K562 (cell line): Measurements from ENCODE around the gene SDC3. TPM values are rescaled to one million over a fixed set of nuclear protein-coding genes. Genes with fewer than 3 reads are reported as not detected.

Experiments used
- ATAC-seq: fragments of 200-7000 bp; cut with Tn5 transposase; 3 replicates; pipeline ENCODE4 v1.9.1; 2020; ENCODE audit warnings: moderate library complexity
- BruUV-seq: library from RNA; stranded (reverse); fragments of 400-500 nt; replicated peaks from 2 replicates; lab custom pipeline; 2021; lab: Mats Ljungman, UMichigan
- CTCF ChIA-PET: fragments of 300-600 bp; formaldehyde crosslinking; extraction: SDS; loops from one replicate; lab custom pipeline; 2021; ENCODE audit warnings: low intra/inter-chr PET ratio; lab: Yijun Ruan, JAX
- POLR2A ChIA-PET: fragments of 300-600, 350-650 bp; sonication (Branson Sonifier 250); formaldehyde crosslinking; extraction: SDS; loops from one replicate; lab custom pipeline; 2021; ENCODE audit warnings: antibody characterized with exemption, inconsistent platforms; lab: Yijun Ruan, JAX
- DNase-seq, 4 experiments: peaks; one replicate each; pipeline versions ENCODE4 v3.0.0 to v3.0.0-alpha.2; 2011 to 2018; ENCODE audit warnings: low spot score in 3 of 4, mixed read lengths in 3 of 4; ENCODE audit errors: extremely low read depth in 1 of 4
- FAIRE-seq: peaks from 2 replicates; lab custom pipeline; 2011; peaks lifted over from hg19 to GRCh38; lab: Jason Lieb, UNC
- H2AFZ ChIP-seq: 2 replicates; pipeline ENCODE4 v1.6.0; 2011; ENCODE audit warnings: low read depth, low read length, control low read depth, inconsistent platforms
- H3K27ac ChIP-seq: fragments of 200-600 bp; 3 replicates; pipeline ENCODE4 v1.8.0; 2011; ENCODE audit warnings: low read depth, mild to moderate bottlenecking, control low read depth, inconsistent platforms, low read length, moderate library complexity, mixed read lengths; ENCODE audit errors: extremely low read depth
- H3K27me3 ChIP-seq, 2 experiments: fragments of 300-600 bp in 1 of 2; 2 replicates in 1 of 2; 3 replicates in 1 of 2; pipeline versions ENCODE4 v1.6.0 to v1.8.0; 2011; ENCODE audit warnings: inconsistent platforms in 2 of 2, low read length in 2 of 2, mild to moderate bottlenecking in 1 of 2, mixed read lengths in 1 of 2, moderate library complexity in 1 of 2; ENCODE audit not compliant: control insufficient read depth in 2 of 2, insufficient read depth in 2 of 2
- H3K36me3 ChIP-seq: fragments of 300-600 bp; 3 replicates; pipeline ENCODE4 v1.8.0; 2011; ENCODE audit warnings: mild to moderate bottlenecking, low read length, inconsistent platforms; ENCODE audit not compliant: control insufficient read depth, insufficient read depth
- H3K4me1 ChIP-seq, 2 experiments: fragments of 200-600 bp in 1 of 2; replicated peaks in 1 of 2; 2 replicates in 1 of 2; 3 replicates in 1 of 2; pipeline versions ENCODE4 v1.5.1 to v1.8.0; 2011; ENCODE audit warnings: inconsistent platforms in 2 of 2, low read length in 2 of 2, mild to moderate bottlenecking in 1 of 2, mixed read lengths in 1 of 2, moderate library complexity in 1 of 2; ENCODE audit not compliant: control insufficient read depth in 2 of 2, insufficient read depth in 2 of 2
- H3K4me2 ChIP-seq: 2 replicates; pipeline ENCODE4 v1.6.1; 2011; ENCODE audit warnings: low read length, control low read depth, inconsistent platforms, mixed read lengths; ENCODE audit not compliant: insufficient read depth
- H3K4me3 ChIP-seq: fragments of 200-600 bp; sonication (generic), shearing (Covaris generic); 2 replicates; pipeline ENCODE4 v1.5.1; 2016; ENCODE audit warnings: control low read depth, inconsistent platforms
- H3K79me2 ChIP-seq: fragments of 200-600 bp; 3 replicates; pipeline ENCODE4 v1.8.0; 2011; ENCODE audit warnings: low read length, inconsistent platforms; ENCODE audit not compliant: control insufficient read depth, insufficient read depth
- H3K9ac ChIP-seq, 2 experiments: 2 replicates each; pipeline versions ENCODE4 v1.6.0 to v1.6.1; 2011; ENCODE audit warnings: low read depth in 2 of 2, low read length in 2 of 2, control low read depth in 1 of 2, inconsistent platforms in 1 of 2, mild to moderate bottlenecking in 1 of 2, mixed read lengths in 1 of 2; ENCODE audit not compliant: insufficient read depth in 1 of 2
- H3K9me1 ChIP-seq: one replicate; pipeline ENCODE4 v1.6.0; 2011; ENCODE audit warnings: inconsistent platforms, mild to moderate bottlenecking, low read length, moderate library complexity; ENCODE audit not compliant: control insufficient read depth, insufficient read depth
- H3K9me3 ChIP-seq: replicated peaks from 2 replicates; pipeline ENCODE4 v1.5.1; 2011; ENCODE audit warnings: low read depth, low read length, inconsistent platforms; ENCODE audit not compliant: control insufficient read depth, insufficient read depth
- H4K20me1 ChIP-seq: replicated peaks from 2 replicates; pipeline ENCODE4 v1.6.1; 2011; ENCODE audit warnings: low read length, inconsistent platforms, mixed read lengths; ENCODE audit not compliant: control insufficient read depth, insufficient read depth
- CREM ChIP-seq: IDR thresholded peaks from 2 replicates; pipeline ENCODE4 v1.6.1; 2014; ENCODE audit warnings: antibody characterized with exemption, low read depth
- DACH1 ChIP-seq: fragments of 450-650 bp; IDR thresholded peaks from 2 replicates; pipeline ENCODE4 v1.6.1; 2018; ENCODE audit not compliant: partially characterized antibody
- FOXJ3 ChIP-seq: sonication (generic); formaldehyde crosslinking; IDR thresholded peaks from 2 replicates; pipeline ENCODE4 v1.4.0; 2020; ENCODE audit warnings: mild to moderate bottlenecking, missing genetic modification reagents
- GATAD2A ChIP-seq: fragments of 450-650 bp; IDR thresholded peaks from 2 replicates; pipeline ENCODE4 v1.6.1; 2017
- KLF13 ChIP-seq: fragments of 450-650 bp; IDR thresholded peaks from 2 replicates; pipeline ENCODE4 v1.6.1; 2016; ENCODE audit warnings: missing genetic modification characterization, low read depth, mild to moderate bottlenecking, missing compliant biosample characterization, moderate library complexity, borderline replicate concordance
- LARP7 ChIP-seq: fragments of 450-650 bp; IDR thresholded peaks from 2 replicates; pipeline ENCODE4 v1.6.1; 2016
- NR2C1 ChIP-seq, 2 experiments: fragments of 450-650 bp; IDR thresholded peaks; 2 replicates each; pipeline ENCODE4 v1.6.1; 2017; ENCODE audit warnings: mild to moderate bottlenecking in 2 of 2, antibody characterized with exemption in 1 of 2, inconsistent platforms in 1 of 2, missing compliant biosample characterization in 1 of 2, missing genetic modification characterization in 1 of 2
- OTX1 ChIP-seq: fragments of 450-650 bp; formaldehyde crosslinking; IDR thresholded peaks from 2 replicates; pipeline ENCODE4 v1.4.0; 2022; ENCODE audit warnings: mild to moderate bottlenecking
- RUNX1 ChIP-seq: sonication (generic); IDR thresholded peaks from 2 replicates; pipeline ENCODE4 v1.6.1; 2016; ENCODE audit warnings: antibody characterized with exemption, low read depth
- SAFB2 ChIP-seq: fragments of 200-400 bp; formaldehyde crosslinking; IDR thresholded peaks from 2 replicates; pipeline ENCODE4 v1.6.1; 2018; ENCODE audit warnings: borderline replicate concordance, low read length, low read depth, moderate library complexity; ENCODE audit not compliant: severe bottlenecking
- SUPT5H ChIP-seq: fragments of 450-650 bp; IDR thresholded peaks from 2 replicates; pipeline ENCODE4 v1.6.1; 2016
- ZC3H4 ChIP-seq: sonication (generic); formaldehyde crosslinking; IDR thresholded peaks from 2 replicates; pipeline ENCODE4 v1.9.0; 2021; ENCODE audit warnings: missing genetic modification reagents, borderline replicate concordance
- ZNF140 ChIP-seq: fragments of 250-450 bp; sonication (Bioruptor Pico); IDR thresholded peaks from 2 replicates; pipeline ENCODE4 v1.8.0; 2021; ENCODE audit warnings: moderate library complexity, mild to moderate bottlenecking, inconsistent platforms
- ZNF174 ChIP-seq: fragments of 250-450 bp; sonication (Bioruptor Pico); IDR thresholded peaks from 2 replicates; pipeline ENCODE4 v1.4.0; 2020; ENCODE audit warnings: mild to moderate bottlenecking
- ZNF347 ChIP-seq: fragments of 450-650 bp; formaldehyde crosslinking; IDR thresholded peaks from 2 replicates; pipeline ENCODE4 v1.4.0; 2020; ENCODE audit warnings: low read depth, mild to moderate bottlenecking, moderate library complexity
- WGBS: fragments of 100-300 bp; shearing (Covaris generic); methylation state at CpG from one replicate; pipeline ENCODE4 v1.1.6; 2016; ENCODE audit warnings: low coverage, mixed read lengths; ENCODE audit not compliant: insufficient coverage; ENCODE audit errors: missing lambda C conversion rate; 5-methylcytosine and 5-hydroxymethylcytosine counted together
- in situ Hi-C: fragments of 300-500 bp; cut with MboI; formaldehyde crosslinking; loops from 4 replicates; pipeline ENCODE4 v1.15.0; 2018; ENCODE audit warnings: inconsistent platforms, mixed read lengths
- intact Hi-C: fragments of 100-400 bp; cut with micrococcal nuclease; formaldehyde crosslinking; loops from 2 replicates; pipeline ENCODE4 v1.14.2; 2022
- polyA plus RNA-seq, 8 experiments: library from polyadenylated mRNA; depleted of rRNA in 4 of 8; stranded (reverse) in 5 of 8; unstranded in 3 of 8; fragments of >200 nt; fragmentation: Nextera tagmentation in 2 of 8; fragmentation: Illumina TruSeq in 1 of 8; extraction: Ambion mirVana in 2 of 8; extraction: Trizol in 1 of 8; gene quantifications; 2 replicates each; pipeline versions ENCODE4 v1.2.1 to v1.2.3, GENCODE V29; 2011 to 2014; ENCODE audit warnings: inconsistent platforms in 1 of 8, missing spikeins in 1 of 8
- total RNA-seq, 7 experiments: library from RNA; depleted of rRNA in 6 of 7; stranded (reverse); fragments of >200 nt in 6 of 7; fragmentation: Illumina TruSeq in 2 of 7; extraction: Trizol in 2 of 7; gene quantifications; 2 replicates each; pipeline versions ENCODE4 v1.2.1 to v1.2.3, GENCODE V29; 2011 to 2021; ENCODE audit warnings: low replicate concordance in 1 of 7
- TF ChIP-seq, protein P1 (sequence below): fragments of 250-450 bp; sonication (Bioruptor Pico); IDR thresholded peaks from 2 replicates; pipeline ENCODE4 v1.5.1; 2021; ENCODE audit warnings: mild to moderate bottlenecking
- TF ChIP-seq, protein P2 (sequence below): fragments of 250-450 bp; sonication (Bioruptor Pico); IDR thresholded peaks from 2 replicates; pipeline ENCODE4 v1.5.0; 2020; ENCODE audit warnings: mild to moderate bottlenecking, borderline replicate concordance
- TF ChIP-seq, protein P3 (sequence below): IDR thresholded peaks from 2 replicates; pipeline ENCODE4 v1.6.1; 2011; ENCODE audit not compliant: insufficient read length; ENCODE audit errors: extremely low read depth

Gene SDC3
- total and polyA plus RNA-seq, 9 of the 15 experiments (the other 6 are each of a cell fraction or from before 2014, with no cell fraction given): 0.38 to 44.1 (median 12.1) TPM

DNA sequence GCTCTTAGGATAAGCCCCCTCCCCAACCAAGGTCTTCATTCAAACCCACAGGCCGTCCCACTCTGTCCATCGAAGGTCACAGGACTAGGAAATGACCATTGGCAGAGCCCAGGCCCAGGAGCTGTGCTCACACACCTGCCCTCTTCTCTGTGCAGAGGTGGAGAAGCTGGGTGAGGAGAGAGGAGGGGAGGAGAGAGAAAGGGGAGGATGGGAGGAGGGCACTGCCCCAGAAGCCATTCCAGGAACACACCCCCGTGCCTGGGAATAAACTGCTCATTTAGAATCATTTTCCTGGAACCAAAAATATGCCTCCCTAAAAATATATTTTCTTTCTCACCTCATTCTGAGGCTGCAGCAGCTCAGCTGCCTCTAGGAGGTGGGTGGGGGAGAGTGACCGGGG is 6.4 kb upstream of the SDC3 start:
- in situ Hi-C loops (loop anchor here (5.0 kb wide), 2 partner anchors 113 to 198 kb away; no protein-coding TSS in a partner anchor), intact Hi-C loops (loop anchor here (5.0 kb wide), 1 partner anchor 53 kb away; no protein-coding TSS in a partner anchor)
- H3K36me3 ChIP-seq: no peaks in the 10 kb centered on the region
- TF ChIP-seq FOXJ3 (no peak), SUPT5H (no peak), ZC3H4 (no peak), ZNF140 (CRISPR knock-in tag) (no peak), LARP7 (no peak), SAFB2 (no peak), GATAD2A (no peak), OTX1 (CRISPR knock-in tag) (no peak), ZNF347 (CRISPR knock-in tag) (no peak), CREM (no peak), KLF13 (tag) (no peak), DACH1 (no peak), ZNF174 (no peak), RUNX1 (no peak), NR2C1 (IDR thresholded peaks at IDR 0.05) (no peak), NR2C1 (tag; IDR thresholded peaks at IDR 0.05) (no peak)
- TF ChIP-seq, protein P1, sequence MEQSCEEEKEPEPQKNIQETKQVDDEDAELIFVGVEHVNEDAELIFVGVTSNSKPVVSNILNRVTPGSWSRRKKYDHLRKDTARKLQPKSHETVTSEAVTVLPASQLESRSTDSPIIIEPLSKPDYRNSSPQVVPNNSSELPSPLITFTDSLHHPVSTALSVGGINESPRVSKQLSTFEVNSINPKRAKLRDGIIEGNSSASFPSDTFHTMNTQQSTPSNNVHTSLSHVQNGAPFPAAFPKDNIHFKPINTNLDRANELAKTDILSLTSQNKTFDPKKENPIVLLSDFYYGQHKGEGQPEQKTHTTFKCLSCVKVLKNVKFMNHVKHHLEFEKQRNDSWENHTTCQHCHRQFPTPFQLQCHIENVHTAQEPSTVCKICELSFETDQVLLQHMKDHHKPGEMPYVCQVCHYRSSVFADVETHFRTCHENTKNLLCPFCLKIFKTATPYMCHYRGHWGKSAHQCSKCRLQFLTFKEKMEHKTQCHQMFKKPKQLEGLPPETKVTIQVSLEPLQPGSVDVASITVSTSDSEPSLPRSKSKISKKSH: no peak
- TF ChIP-seq, protein P2, sequence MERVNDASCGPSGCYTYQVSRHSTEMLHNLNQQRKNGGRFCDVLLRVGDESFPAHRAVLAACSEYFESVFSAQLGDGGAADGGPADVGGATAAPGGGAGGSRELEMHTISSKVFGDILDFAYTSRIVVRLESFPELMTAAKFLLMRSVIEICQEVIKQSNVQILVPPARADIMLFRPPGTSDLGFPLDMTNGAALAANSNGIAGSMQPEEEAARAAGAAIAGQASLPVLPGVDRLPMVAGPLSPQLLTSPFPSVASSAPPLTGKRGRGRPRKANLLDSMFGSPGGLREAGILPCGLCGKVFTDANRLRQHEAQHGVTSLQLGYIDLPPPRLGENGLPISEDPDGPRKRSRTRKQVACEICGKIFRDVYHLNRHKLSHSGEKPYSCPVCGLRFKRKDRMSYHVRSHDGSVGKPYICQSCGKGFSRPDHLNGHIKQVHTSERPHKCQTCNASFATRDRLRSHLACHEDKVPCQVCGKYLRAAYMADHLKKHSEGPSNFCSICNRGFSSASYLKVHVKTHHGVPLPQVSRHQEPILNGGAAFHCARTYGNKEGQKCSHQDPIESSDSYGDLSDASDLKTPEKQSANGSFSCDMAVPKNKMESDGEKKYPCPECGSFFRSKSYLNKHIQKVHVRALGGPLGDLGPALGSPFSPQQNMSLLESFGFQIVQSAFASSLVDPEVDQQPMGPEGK (CRISPR knock-in tag): no peak
- TF ChIP-seq, protein P3, sequence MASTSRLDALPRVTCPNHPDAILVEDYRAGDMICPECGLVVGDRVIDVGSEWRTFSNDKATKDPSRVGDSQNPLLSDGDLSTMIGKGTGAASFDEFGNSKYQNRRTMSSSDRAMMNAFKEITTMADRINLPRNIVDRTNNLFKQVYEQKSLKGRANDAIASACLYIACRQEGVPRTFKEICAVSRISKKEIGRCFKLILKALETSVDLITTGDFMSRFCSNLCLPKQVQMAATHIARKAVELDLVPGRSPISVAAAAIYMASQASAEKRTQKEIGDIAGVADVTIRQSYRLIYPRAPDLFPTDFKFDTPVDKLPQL: no peak
- POLR2A ChIA-PET: interaction anchor here (0.5 to 2.9 kb wide), 8 partner anchors 17 to 593 kb away, joined by 3 to 18 read pairs (median 3); no protein-coding TSS in a partner anchor
- peaks cover 42 to 43% of the 10 kb centered on the region in 2 experiments for H3K4me1 ChIP-seq
- H3K4me2 ChIP-seq: no peak overlapping the region
- no peak overlapping the region for H3K27ac ChIP-seq
- H4K20me1 ChIP-seq: no peaks in the 10 kb centered on the region
- no TSS peak for BruUV-seq
- no peaks in the 10 kb centered on the region for H3K9me1 ChIP-seq
- ATAC-seq (no peak), DNase-seq (no peak), FAIRE-seq (no peak)
- CTCF ChIA-PET: no interaction called here
- H3K9me3 ChIP-seq: no peaks in the 10 kb centered on the region
- no peaks in the 10 kb centered on the region for H3K27me3 ChIP-seq
- no peaks in the 10 kb centered on the region for H3K79me2 ChIP-seq
- 69% methylated on average over 4 of the region's 4 CpGs for WGBS
- H3K4me3 ChIP-seq: no peak overlapping the region
- peak overlapping the region in 1 of 2 experiments; percentile 75; a peak in 1 of 4 replicates for H3K9ac ChIP-seq
- H2AFZ ChIP-seq: no peak overlapping the region
